OCI-LY7 (cell line): ENCODE measurements around the gene PPL.

ENCODE experiments used
- CTCF ChIP-seq: fragments of 200-600 bp; sonication (generic); conservative IDR thresholded peaks from 2 replicates; pipeline ENCODE4 v1.5.1; 2014; ENCODE audit warnings: mild to moderate bottlenecking, antibody characterized with exemption, low read length, moderate library complexity, mixed read lengths
- EZH2phosphoT487 ChIP-seq: fragments of 200-600 bp; sonication (generic); IDR thresholded peaks from 2 replicates; pipeline ENCODE4 v1.6.1; 2018; ENCODE audit warnings: low read depth, borderline replicate concordance, mild to moderate bottlenecking, mixed run types, antibody characterized with exemption, low read length, moderate library complexity, mixed read lengths

- no peak for TF ChIP-seq CTCF
- no peak for TF ChIP-seq EZH2phosphoT487
Measured at GRCh38 chr16:4966736-4967453, 29.9 kb upstream of the PPL start.
